ENCODE data around the gene SMARCA4. TPM values are rescaled to one million over a fixed set of nuclear protein-coding genes. Genes with fewer than 3 reads are reported as not detected.

The SMARCA4 gene
- total and polyA plus RNA-seq, 4 experiments from 2014 or later = 2.1 to 118 (median 68.1) TPM

DNA sequence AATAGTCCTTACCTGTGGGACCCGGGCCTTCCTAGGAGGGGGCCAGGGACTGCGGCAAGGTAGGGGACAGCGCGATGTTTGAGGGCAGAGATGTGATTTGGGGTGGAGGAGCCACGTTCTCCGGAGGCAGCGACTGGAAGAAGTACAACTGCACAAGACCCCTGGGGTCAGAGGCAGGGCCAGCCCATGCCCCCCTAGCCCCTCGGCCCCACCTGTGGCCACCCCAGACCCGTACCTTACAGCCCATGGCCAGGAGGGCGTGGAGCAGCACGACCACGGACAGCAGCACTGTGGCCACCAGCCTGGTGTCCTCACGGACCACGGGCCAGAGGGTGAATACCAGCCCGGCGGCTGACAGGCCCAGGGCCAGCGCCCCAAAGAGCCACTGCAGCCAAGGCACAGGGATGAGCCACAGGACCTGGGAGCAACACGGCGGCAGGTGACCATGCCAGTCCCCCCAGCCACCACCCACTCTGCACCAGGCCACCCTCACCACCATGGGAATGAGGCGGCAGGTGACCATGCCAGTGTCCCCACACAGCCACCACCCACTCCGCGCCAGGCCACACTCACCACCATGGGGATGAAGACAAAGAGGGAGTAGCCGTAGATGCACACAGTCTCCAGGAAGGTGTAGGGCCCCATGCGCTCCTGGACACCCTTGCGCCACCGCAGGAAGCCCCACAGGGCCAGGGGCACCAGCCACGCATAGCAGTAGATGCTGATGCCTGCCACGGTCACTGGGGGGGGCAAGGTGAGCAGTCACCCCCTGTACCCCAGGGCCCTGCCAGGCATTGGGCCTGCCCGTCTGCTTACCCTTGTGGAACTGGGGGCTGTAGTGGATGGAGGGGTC lies 37.3 kb upstream of the SMARCA4 start:
- no peak overlapping the region for H3K27ac Mint-ChIP-seq
- Histone ChIP-seq H3K27me3 (ENCODE audit: insufficient read depth, low read length) (no peaks in the 10 kb centered on the region), H3K4me3 (ENCODE audit: low read length in 2 of 2) (no peak overlapping the region), H3K9me3 (ENCODE audit: control insufficient read depth in 1 of 2, low read length in 2 of 2) (no peaks in the 10 kb centered on the region), H3K36me3 (ENCODE audit: insufficient read depth, low read length) (peaks cover 6% of the 10 kb centered on the region), H3K4me1 (ENCODE audit: insufficient read depth, low read length) (peaks cover 10% of the 10 kb centered on the region), H3K27ac (ENCODE audit: low read depth, low read length) (no peak overlapping the region)
- no peak overlapping the region for H3K4me3 Mint-ChIP-seq
- no peaks in the 10 kb centered on the region for H3K27me3 Mint-ChIP-seq
- H3K9me3 Mint-ChIP-seq = no peaks in the 10 kb centered on the region
- intact Hi-C loops (cut with micrococcal nuclease) = no loop called here
- peaks cover 5 to 18% (median 8%) of the 10 kb centered on the region in 4 donors for H3K4me1 Mint-ChIP-seq
- ChIA-PET CTCF (ENCODE audit: partially characterized antibody) (no interaction called here), POLR2A (ENCODE audit: partially characterized antibody) (no interaction called here)
- no peak for DNase-seq
- H3K36me3 Mint-ChIP-seq = peaks cover 10 to 39% of the 10 kb centered on the region in 2 donors

DNA sequence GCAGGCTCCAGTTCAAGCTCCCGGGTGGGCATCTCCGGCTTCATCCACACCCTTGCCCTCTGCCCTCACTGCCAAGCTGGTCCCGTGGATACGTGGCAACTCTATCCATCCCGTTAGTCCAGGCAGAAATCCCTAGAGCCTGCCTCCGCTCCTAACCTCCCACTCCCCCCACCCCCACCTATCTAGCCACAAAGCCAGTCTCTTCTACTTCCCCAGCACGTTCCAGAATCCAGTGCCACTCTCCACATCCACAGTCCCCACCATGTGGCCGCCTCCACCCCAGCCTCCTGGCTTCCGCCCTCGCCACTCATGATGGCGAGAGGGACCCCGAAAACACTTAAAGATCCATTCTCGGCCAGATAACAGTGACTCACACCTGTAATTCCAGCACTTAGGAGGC lies 36.2 kb upstream of the SMARCA4 start:
- H3K4me3 ChIP-seq (ENCODE audit: low read length in 2 of 2) = no peak overlapping the region
- H3K4me1 ChIP-seq (ENCODE audit: insufficient read depth, low read length) = peaks cover 14% of the 10 kb centered on the region
- no peaks in the 10 kb centered on the region for H3K9me3 ChIP-seq (ENCODE audit: control insufficient read depth in 1 of 2, low read length in 2 of 2)
- Mint-ChIP-seq H3K9me3 (no peaks in the 10 kb centered on the region), H3K4me1 (peaks cover 6 to 25% (median 11%) of the 10 kb centered on the region in 4 donors), H3K36me3 (peaks cover 10 to 32% of the 10 kb centered on the region in 2 donors), H3K27me3 (no peaks in the 10 kb centered on the region), H3K4me3 (no peak overlapping the region), H3K27ac (peak overlapping the region in 2 of 7 donors; percentile 16 to 22)
- ChIA-PET POLR2A (ENCODE audit: partially characterized antibody) (no interaction called here), CTCF (ENCODE audit: partially characterized antibody) (interaction anchor here (0.8 to 1.2 kb wide), 2 partner anchors 16 to 281 kb away, joined by 3 to 4 read pairs; no protein-coding TSS in a partner anchor)
- H3K27me3 ChIP-seq (ENCODE audit: insufficient read depth, low read length) = no peaks in the 10 kb centered on the region
- H3K27ac ChIP-seq (ENCODE audit: low read depth, low read length) = no peak overlapping the region
- DNase-seq = no peak
- intact Hi-C loops (cut with micrococcal nuclease) = no loop called here
- H3K36me3 ChIP-seq (ENCODE audit: insufficient read depth, low read length) = peaks cover 6% of the 10 kb centered on the region

DNA sequence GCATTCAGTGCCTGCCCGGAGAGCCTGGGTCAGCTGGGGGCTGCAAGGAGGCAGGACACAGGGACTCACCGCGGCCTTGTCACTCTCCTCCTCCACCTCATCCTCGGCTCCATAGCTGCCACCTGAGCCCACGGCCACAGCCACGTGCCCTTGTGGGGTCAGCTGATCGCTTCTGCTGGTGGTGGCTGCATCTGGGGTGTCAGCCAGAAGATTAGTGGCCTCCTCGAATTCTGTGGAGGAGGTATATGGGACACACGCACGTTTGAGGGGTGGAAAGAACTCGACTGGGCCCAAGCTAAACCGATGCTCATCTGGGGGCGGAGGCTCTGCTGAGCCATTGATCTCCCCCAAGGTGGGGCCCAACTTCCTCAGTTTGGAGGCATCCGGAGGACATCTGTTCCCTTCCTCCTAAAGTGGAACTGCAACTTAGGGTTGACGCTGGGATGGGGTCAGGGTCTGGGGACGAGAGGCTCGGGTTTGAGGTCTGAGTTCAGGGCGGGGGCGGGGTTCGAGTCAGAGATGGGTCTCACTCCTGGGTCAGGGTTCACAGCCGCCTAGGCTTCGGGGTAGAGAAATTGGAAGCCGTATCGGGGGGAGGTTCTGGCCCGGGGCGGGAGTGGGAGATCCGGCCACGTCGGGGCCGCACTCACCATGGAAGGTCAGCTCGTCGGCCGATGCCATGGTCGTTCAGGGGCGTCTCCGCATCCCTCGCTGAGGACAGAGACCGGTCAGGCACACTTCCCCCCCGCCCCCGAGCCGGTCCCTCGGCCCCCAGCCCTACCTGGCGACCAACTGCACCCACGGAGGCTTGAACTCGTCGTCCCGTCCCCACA lies 32.9 kb upstream of the SMARCA4 start:
- DNase-seq = no peak
- Mint-ChIP-seq H3K4me1 (peaks cover 8 to 38% (median 19%) of the 10 kb centered on the region in 4 donors), H3K27ac (peak overlapping the region; percentile 88 to 95 (median 90)), H3K27me3 (no peaks in the 10 kb centered on the region), H3K9me3 (no peaks in the 10 kb centered on the region), H3K36me3 (peaks cover 5 to 31% of the 10 kb centered on the region in 2 donors), H3K4me3 (peak overlapping the region; percentile 88 to 96 (median 90))
- Histone ChIP-seq H3K4me1 (ENCODE audit: insufficient read depth, low read length) (peaks cover 28% of the 10 kb centered on the region), H3K4me3 (ENCODE audit: low read length in 2 of 2) (peak overlapping the region; percentile 36 to 80), H3K27me3 (ENCODE audit: insufficient read depth, low read length) (no peaks in the 10 kb centered on the region), H3K27ac (ENCODE audit: low read depth, low read length) (peak overlapping the region; percentile 57), H3K9me3 (ENCODE audit: control insufficient read depth in 1 of 2, low read length in 2 of 2) (no peaks in the 10 kb centered on the region), H3K36me3 (ENCODE audit: insufficient read depth, low read length) (peaks cover 6% of the 10 kb centered on the region)
- ChIA-PET CTCF (ENCODE audit: partially characterized antibody) (interaction anchor here (0.7 kb wide), 1 partner anchor 108 kb away, joined by 3 read pairs; no protein-coding TSS in a partner anchor), POLR2A (ENCODE audit: partially characterized antibody) (interaction anchor here (0.9 to 1.0 kb wide), 2 partner anchors 8 to 56 kb away, joined by 3 read pairs; no protein-coding TSS in a partner anchor)
- intact Hi-C loops (cut with micrococcal nuclease) = loop anchor here (1.0 to 5.0 kb wide), 2 partner anchors 34 to 57 kb away; partner anchors contain the start of genes CARM1 and SMARCA4

DNA sequence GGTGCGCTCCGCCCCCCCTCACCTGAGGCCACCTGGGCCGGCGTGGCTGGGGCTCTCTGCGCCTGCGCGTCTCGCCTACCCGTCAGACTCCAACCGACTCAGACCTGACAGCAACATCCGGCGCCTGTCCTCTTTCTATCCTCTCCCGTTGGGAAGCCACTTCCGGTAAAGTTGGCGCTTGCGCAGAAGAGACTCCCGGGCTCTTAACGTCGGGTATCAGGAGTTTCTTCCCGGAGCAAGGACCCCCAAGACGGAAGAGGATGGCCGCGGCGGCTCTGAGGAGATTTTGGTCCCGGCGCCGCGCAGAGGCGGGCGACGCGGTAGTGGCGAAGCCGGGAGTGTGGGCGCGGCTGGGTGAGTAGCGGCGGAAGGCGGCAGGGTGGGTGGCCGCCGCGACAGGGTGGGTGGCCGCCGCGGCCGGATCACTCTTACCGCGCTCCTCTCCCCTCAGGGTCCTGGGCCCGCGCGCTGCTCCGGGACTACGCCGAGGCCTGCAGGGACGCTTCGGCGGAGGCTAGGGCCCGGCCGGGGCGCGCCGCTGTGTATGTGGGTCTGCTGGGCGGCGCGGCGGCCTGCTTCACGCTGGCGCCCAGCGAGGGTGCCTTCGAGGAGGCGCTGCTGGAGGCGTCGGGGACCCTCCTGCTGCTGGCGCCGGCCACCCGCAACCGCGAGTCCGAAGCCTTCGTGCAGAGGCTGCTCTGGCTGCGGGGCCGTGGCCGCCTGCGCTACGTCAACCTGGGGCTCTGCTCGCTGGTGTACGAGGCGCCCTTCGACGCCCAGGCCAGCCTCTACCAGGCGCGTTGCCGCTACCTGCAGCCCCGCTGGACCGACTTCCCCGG lies 32.0 kb upstream of the SMARCA4 start, which contains the start of the genes TIMM29 and YIPF2:
Gene TIMM29, plus strand, starts transcription at position 249 of the 839 bp plus-strand sequence. Its CDS starts 12 bp downstream, at position 261.
Gene YIPF2, minus strand, starts transcription at position 77 of the 839 bp plus-strand sequence. CDS start 229 bp downstream, outside the sequence.
- peak within 1 kb of the TSS; percentile 88 to 96 (median 90) for H3K4me3 Mint-ChIP-seq
- Histone ChIP-seq H3K4me3 (ENCODE audit: low read length in 2 of 2) (peak within 1 kb of the TSS; percentile 52 to 80), H3K27ac (ENCODE audit: low read depth, low read length) (peak within 1 kb of the TSS; percentile 57), H3K4me1 (ENCODE audit: insufficient read depth, low read length) (peaks cover 28% of the 10 kb centered on the region), H3K36me3 (ENCODE audit: insufficient read depth, low read length) (peaks cover 6% of the 10 kb centered on the region), H3K9me3 (ENCODE audit: control insufficient read depth in 1 of 2, low read length in 2 of 2) (no peaks in the 10 kb centered on the region), H3K27me3 (ENCODE audit: insufficient read depth, low read length) (no peaks in the 10 kb centered on the region)
- ChIA-PET POLR2A (ENCODE audit: partially characterized antibody) (interaction anchor here (1.5 kb wide), 1 partner anchor 32 kb away, joined by 4 read pairs; the partner anchor contains the start of gene SMARCA4), CTCF (ENCODE audit: partially characterized antibody) (interaction anchor here (2.1 kb wide), 1 partner anchor 64 kb away, joined by 8 read pairs; no protein-coding TSS in a partner anchor)
- peak; percentile 89 to 95 (median 90) for DNase-seq
- intact Hi-C loops (cut with micrococcal nuclease) = loop anchor here (1.0 to 5.0 kb wide), 2 partner anchors 34 to 57 kb away; partner anchors contain the start of genes CARM1 and SMARCA4
- no peaks in the 10 kb centered on the region for H3K27me3 Mint-ChIP-seq
- H3K36me3 Mint-ChIP-seq = peaks cover 3 to 26% of the 10 kb centered on the region in 2 donors
- H3K9me3 Mint-ChIP-seq = no peaks in the 10 kb centered on the region
- peak within 1 kb of the TSS; percentile 88 to 95 (median 90) for H3K27ac Mint-ChIP-seq
- peaks cover 8 to 38% (median 19%) of the 10 kb centered on the region in 4 donors for H3K4me1 Mint-ChIP-seq

DNA sequence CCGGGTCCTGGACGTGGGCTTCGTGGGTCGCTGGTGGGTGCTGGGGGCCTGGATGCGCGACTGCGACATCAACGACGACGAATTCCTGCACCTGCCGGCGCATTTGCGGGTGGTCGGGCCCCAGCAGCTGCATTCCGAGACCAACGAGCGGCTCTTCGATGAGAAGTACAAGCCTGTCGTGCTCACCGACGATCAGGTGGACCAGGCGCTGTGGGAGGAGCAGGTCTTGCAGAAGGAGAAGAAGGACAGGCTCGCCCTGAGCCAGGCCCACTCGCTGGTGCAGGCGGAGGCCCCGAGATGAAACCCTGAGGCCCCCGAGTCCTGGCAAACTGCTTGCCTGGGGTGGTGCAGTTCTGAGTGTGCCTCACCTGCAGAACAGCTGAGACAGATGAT lies 31.4 kb upstream of the SMARCA4 start:
- H3K36me3 Mint-ChIP-seq = peaks cover under 1 to 24% of the 10 kb centered on the region in 2 donors
- no peaks in the 10 kb centered on the region for H3K27me3 Mint-ChIP-seq
- H3K4me3 ChIP-seq (ENCODE audit: low read length in 2 of 2) = peak overlapping the region; percentile 52 to 80
- H3K27me3 ChIP-seq (ENCODE audit: insufficient read depth, low read length) = no peaks in the 10 kb centered on the region
- peak overlapping the region in 4 of 7 donors; percentile 60 to 70 (median 62) for H3K27ac Mint-ChIP-seq
- peak overlapping the region; percentile 57 for H3K27ac ChIP-seq (ENCODE audit: low read depth, low read length)
- ChIA-PET POLR2A (ENCODE audit: partially characterized antibody) (interaction anchor here (0.9 to 1.5 kb wide), 2 partner anchors 31 to 58 kb away, joined by 4 read pairs; partner anchors contain the start of genes CARM1 and SMARCA4), CTCF (ENCODE audit: partially characterized antibody) (interaction anchor here (2.1 kb wide), 1 partner anchor 65 kb away, joined by 8 read pairs; no protein-coding TSS in a partner anchor)
- DNase-seq = no peak
- peaks cover 6% of the 10 kb centered on the region for H3K36me3 ChIP-seq (ENCODE audit: insufficient read depth, low read length)
- H3K9me3 ChIP-seq (ENCODE audit: control insufficient read depth in 1 of 2, low read length in 2 of 2) = no peaks in the 10 kb centered on the region
- peaks cover 28% of the 10 kb centered on the region for H3K4me1 ChIP-seq (ENCODE audit: insufficient read depth, low read length)
- intact Hi-C loops (cut with micrococcal nuclease) = loop anchor here (5.0 kb wide), 1 partner anchor 33 kb away; the partner anchor contains the start of gene SMARCA4
- peaks cover 8 to 38% (median 19%) of the 10 kb centered on the region in 4 donors for H3K4me1 Mint-ChIP-seq
- no peaks in the 10 kb centered on the region for H3K9me3 Mint-ChIP-seq
- peak overlapping the region; percentile 76 to 96 (median 80) for H3K4me3 Mint-ChIP-seq

All from CD4-positive, alpha-beta memory T cell (primary cell).